Left ventricle myocardium superior (tissue), 1 donor: ENCODE measurements around the gene ZDHHC18. TPM values are rescaled to one million over a fixed set of nuclear protein-coding genes. Genes with fewer than 3 reads are reported as not detected.
"Not testable (repeated sequence)": the region's sequence is repeated elsewhere in the genome, so short reads cannot be mapped to it uniquely, and the experiment has no call there.

Source experiments
- ATAC-seq: fragments of 200-7000 bp; cut with Tn5 transposase; one replicate; pipeline ENCODE4 v1.9.1; 2020; ENCODE audit warnings: mild to moderate bottlenecking, moderate library complexity
- DNase-seq: peaks from one replicate; pipeline ENCODE4 v3.0.0-alpha.2; 2020
- intact Hi-C: fragments of 100-400 bp; cut with micrococcal nuclease; formaldehyde crosslinking; loops from one replicate; pipeline ENCODE4 v1.11.0; 2022
- total RNA-seq: library from RNA; stranded (reverse); fragmentation: NEBNext Ultra II Directional; extraction: Animal tissue kit (Norgen Biotek cat#: 25700); gene quantifications from one replicate; pipeline ENCODE4 v1.2.1, GENCODE V29; 2021
- donor health status: DM: no; HTN: yes; CAD: no; lungs with severe emphysema.

ZDHHC18 gene
- total RNA-seq, 1 donor from 2014 or later = 18.1 TPM

DNA sequence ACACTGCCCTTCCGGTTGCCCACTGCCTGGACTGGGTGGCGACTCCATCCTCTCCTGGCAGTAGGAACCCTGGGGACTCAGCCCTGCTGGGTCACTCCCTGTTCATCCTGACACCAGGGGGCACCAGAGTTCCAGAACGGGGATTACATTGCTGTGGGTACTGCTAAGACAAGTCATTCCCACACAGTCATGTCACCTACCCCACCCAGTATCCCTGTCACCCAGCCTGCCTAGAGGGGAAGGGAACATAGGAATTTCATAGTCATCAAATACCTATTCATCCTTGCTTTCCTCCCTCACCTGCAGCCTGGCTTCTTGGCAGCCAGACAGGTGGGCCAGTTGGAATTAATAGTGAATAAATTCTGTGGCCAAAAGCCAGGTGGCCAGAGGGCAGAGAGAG is 26.7 kb downstream of the ZDHHC18 start:
- intact Hi-C loops = no loop called here
- DNase-seq (peak; percentile 85), ATAC-seq (peak; percentile 90)

DNA sequence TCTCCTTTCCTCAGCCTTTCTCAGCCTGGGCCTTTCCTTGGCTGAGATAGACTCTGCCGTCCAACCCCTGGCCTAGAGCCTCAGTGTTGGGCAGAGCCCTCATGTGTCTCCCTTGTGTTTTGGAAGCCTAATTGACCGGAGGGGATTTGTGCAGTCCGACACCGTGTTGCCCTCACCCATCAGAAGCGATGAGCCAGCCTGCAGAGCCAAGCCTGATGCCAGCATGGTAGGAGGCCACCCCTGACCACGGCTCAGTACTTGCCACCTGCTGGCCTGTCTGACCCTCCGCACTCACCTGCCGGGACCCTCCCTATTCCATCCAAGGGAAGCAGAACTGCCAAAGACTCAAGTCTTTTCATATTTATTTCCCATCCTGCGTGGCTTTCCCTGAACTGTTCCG is 27.1 kb downstream of the ZDHHC18 start:
- DNase-seq = no peak
- intact Hi-C loops = no loop called here
- ATAC-seq = no peak

DNA sequence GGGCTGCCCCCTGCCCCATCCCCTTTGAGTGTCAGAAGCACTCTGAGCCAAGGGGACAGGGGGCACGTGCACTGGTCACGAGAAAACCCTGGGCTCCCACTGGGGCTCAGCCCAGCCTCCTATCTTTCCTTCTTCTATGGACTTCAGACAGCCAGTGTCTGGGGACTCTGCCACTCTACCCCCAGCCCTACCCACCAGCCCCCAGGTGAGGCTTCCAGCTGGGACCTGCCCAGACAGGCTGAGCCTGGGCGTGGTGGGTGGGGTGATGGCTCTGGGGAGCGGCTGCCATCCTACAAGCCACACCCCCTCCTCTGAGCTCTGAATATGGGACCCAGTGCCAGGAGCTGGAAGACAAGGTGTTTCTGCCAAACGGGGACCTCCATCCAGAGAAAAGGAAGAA is 28.4 kb downstream of the ZDHHC18 start:
- ATAC-seq (no peak), DNase-seq (no peak)
- intact Hi-C loops = no loop called here

DNA sequence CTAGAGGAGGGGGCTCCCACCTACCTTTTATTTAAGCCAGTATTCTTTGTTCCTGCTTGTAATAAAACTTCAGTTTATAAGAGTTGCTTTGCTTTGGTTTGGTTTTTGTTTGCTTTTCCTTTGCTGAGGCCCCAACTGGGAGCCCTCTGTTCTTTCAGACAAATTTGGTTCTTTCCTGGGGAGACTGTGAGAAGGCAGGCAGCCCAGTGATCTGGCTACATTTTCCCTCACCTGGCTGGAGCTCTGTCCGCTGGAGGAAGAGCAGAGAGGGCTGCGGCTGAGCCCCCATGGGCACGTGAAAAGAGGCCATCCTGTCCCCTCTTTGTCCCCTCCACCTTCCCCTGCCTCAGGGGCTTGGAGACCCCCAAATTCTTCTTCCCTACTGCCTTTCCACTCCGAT is 29.1 kb downstream of the ZDHHC18 start:
- ATAC-seq (no peak), DNase-seq (no peak)
- intact Hi-C loops = no loop called here

- intact Hi-C loops = no loop called here
- no peak for DNase-seq
- ATAC-seq = no peak
Observed at GRCh38 chr1:26856181-26856580, 29.7 kb downstream of the ZDHHC18 start.

- DNase-seq = no peak
- intact Hi-C loops = no loop called here
Observed at GRCh38 chr1:26856604-26857469, 30.3 kb downstream of the ZDHHC18 start.

GRCh38 chr1:26857473-26858060 is 31.1 kb downstream of the ZDHHC18 start:
- DNase-seq (no peak), ATAC-seq (no peak)
- intact Hi-C loops = no loop called here

More at GRCh38 chr1:26856604-26857469, 30.3 kb downstream of the ZDHHC18 start:
- ATAC-seq = no peak

GRCh38 chr1:26858160-26858559 is 31.7 kb downstream of the ZDHHC18 start:
- DNase-seq = no peak
- intact Hi-C loops = no loop called here
- ATAC-seq = no peak

- no peak for DNase-seq
- ATAC-seq = no peak
- intact Hi-C loops = no loop called here
Observed at GRCh38 chr1:26858891-26859640, 32.6 kb downstream of the ZDHHC18 start.

- DNase-seq (no peak), ATAC-seq (no peak)
- intact Hi-C loops = no loop called here
Observed at GRCh38 chr1:26861286-26861701, 34.8 kb downstream of the ZDHHC18 start.

- no peak for DNase-seq
Observed at GRCh38 chr1:26861889-26862378, 35.4 kb downstream of the ZDHHC18 start.

GRCh38 chr1:26862781-26863684 is 36.5 kb downstream of the ZDHHC18 start, which contains the start of gene SFN:
SFN (plus strand) TSS chr1:26863149; CDS start chr1:26863213, 64 bp downstream.
- ATAC-seq (no peak), DNase-seq (no peak)
- intact Hi-C loops = no loop called here

More at GRCh38 chr1:26861889-26862378, 35.4 kb downstream of the ZDHHC18 start:
- intact Hi-C loops = no loop called here
- ATAC-seq = no peak

GRCh38 chr1:26863685-26864077 is 37.2 kb downstream of the ZDHHC18 start:
- intact Hi-C loops = no loop called here
- DNase-seq = no peak
- ATAC-seq = no peak

GRCh38 chr1:26864610-26865480 is 38.4 kb downstream of the ZDHHC18 start:
- DNase-seq (peak; percentile 99), ATAC-seq (peak; percentile 98)
- intact Hi-C loops = no loop called here

DNA sequence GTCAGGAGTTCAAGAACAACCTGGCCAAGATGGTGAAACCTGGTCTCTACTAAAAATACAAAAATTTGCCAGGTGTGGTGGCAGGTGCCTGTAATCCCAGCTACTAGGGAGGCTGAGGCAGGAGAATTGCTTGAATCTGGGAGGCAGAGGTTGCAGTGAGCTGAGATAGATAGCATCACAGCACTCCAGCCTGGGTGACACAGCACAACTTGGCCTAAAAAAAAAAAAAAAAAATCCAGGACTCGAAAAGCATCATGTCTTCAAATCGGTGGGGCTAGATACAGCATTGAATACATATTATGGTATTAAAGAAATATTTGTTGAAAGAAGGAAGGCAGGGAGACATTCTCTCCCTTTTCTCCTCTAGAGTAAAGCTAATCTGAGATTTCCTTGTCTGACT is 46.6 kb downstream of the ZDHHC18 start:
- not testable (repeated sequence) for ATAC-seq, DNase-seq
- intact Hi-C loops = loop anchor here (10.0 kb wide), 1 partner anchor 268 kb away; no protein-coding TSS in a partner anchor

DNA sequence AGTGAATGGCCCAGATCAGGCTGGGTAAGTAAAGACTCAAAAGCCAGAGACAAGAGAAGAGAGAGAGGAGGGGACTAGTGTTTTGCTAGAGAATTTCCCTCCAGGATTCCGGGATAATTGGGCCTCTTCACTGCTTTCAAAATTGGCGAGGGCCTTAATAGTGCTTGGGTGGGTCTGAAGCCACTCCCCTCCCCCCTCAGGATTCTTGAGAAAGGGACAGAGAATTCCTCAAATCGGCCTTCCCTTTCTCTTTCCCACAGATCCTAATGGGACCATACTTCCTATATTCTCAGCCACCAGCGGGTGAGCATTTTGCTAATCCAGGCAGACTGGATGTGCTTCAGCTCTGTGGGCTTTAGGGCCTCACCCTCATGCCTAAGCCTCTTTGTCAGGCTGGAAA is 48.4 kb downstream of the ZDHHC18 start:
- DNase-seq = no peak
- intact Hi-C loops = loop anchor here (10.0 kb wide), 1 partner anchor 270 kb away; no protein-coding TSS in a partner anchor
- no peak for ATAC-seq

GRCh38 chr1:26877326-26877725 is 50.8 kb downstream of the ZDHHC18 start:
- ATAC-seq = no peak
- intact Hi-C loops = loop anchor here (10.0 kb wide), 1 partner anchor 273 kb away; no protein-coding TSS in a partner anchor
- DNase-seq = no peak
